HG03378 (cell line): ENCODE measurements around the gene GCK.

Source experiments
- ATAC-seq: cut with Tn5 transposase; IDR thresholded peaks from one replicate; pipeline ENCODE4 v1.9.1; 2021; ENCODE audit warnings: mild to moderate bottlenecking, moderate library complexity; ENCODE audit not compliant: unreplicated experiment

Gene GCK

DNA sequence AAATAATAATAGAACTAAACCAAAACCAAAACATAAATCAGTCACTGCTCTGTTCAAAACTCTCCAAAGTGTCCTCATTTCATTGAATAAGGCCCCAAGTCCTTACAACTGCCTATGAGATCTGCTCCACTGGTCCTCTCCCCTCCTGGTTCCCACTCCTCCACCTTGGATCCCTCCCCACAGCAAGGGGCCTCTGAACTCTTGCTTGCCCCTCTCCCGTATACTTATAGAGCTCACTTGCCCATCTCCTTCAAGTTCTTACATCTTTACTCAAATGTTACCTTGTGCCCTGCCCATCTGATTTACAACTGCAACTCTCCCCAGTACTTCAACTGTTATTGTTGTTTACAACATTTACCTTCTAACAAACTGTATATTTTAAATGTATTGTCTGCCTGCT, 66.7 kb downstream of the GCK start:
- ATAC-seq, result no peak

GRCh38 chr7:44121761-44122420, 67.3 kb downstream of the GCK start:
- no peak for ATAC-seq

- ATAC-seq, result no peak
These were observed 68.8 kb downstream of the GCK start for GRCh38 chr7:44120395-44120794.

DNA sequence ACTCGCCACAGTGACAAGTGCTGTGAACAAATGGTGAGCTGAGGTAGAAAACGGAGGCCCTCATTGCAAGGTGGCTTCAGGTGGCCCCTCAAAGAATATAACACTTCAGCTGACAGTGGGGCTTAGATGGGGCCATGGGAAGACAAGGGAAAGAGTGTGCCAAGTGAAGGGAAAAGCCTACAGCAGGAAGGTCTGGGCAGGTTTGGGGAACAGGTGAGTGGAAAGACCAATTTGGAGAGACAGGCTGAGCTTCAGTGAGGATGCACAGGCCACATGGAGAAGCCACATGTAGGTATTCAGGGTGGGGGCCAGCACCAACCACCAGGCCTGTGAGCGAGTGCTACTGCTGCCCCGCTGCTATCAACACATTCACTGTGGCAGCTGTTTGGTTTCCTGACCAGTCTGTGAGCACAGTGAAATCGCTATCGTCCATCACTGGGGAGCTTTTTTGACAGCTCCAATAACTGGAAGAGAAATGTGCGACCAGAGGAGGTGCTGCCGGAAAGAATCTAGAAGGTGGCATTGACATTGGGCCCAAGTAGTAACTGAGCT, 69.3 kb downstream of the GCK start:
- ATAC-seq, result no peak

DNA sequence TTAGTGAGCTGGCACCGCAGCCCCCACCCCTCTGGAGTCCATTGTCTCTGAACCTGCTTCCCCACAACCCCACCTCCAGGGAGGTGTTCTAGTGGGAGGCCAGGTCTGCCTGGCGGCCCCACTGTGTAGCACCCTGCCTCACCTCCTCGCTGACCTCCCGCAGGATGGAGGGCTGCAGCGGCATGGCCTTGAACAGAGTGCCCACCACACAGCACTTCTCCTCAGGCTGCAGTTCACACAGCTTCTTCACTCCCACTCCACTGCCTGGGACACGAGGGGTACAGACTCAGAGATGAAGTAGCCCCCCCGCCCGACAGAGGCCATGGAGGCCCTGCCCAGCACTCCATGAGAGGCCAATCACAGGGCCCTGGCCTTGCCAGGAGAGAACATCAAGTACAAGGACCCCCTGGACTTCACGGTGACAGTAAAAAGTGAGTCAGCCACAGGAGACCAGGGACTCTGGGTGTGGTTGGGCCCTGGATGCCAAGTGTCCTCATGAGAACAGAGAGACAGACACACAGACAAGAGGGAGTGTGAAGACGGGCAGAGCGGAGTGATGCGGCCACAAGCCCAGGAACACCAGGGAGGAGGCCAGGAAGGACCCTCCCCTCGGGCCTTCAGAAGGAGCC, 71.3 kb downstream of the GCK start:
- ATAC-seq, result no peak

GRCh38 chr7:44116789-44117666, 72.2 kb downstream of the GCK start:
- no peak for ATAC-seq

- ATAC-seq, result no peak
These were observed 73.0 kb downstream of the GCK start for GRCh38 chr7:44116087-44116788.

GRCh38 chr7:44114586-44115310, 74.5 kb downstream of the GCK start:
- no peak for ATAC-seq

DNA sequence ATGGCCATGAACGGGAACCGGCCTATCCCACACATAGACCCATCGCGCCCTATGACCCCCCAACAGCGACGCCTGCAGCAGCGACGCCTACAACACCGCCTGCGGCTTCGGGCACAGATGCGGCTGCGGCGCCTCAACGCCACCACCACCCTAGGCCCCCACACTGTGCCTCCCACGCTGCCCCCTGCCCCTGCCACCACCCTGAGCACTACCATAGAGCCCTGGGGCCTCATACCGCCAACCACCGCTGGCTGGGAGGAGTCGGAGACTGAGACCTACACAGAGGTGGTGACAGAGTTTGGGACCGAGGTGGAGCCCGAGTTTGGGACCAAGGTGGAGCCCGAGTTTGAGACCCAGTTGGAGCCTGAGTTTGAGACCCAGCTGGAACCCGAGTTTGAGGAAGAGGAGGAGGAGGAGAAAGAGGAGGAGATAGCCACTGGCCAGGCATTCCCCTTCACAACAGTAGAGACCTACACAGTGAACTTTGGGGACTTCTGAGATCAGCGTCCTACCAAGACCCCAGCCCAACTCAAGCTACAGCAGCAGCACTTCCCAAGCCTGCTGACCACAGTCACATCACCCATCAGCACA, 75.4 kb downstream of the GCK start:
- ATAC-seq, result no peak

- ATAC-seq, result no peak
These were observed 76.1 kb downstream of the GCK start for GRCh38 chr7:44112997-44113763.

- no peak for ATAC-seq
These were observed 76.8 kb downstream of the GCK start for GRCh38 chr7:44112231-44112996.

DNA sequence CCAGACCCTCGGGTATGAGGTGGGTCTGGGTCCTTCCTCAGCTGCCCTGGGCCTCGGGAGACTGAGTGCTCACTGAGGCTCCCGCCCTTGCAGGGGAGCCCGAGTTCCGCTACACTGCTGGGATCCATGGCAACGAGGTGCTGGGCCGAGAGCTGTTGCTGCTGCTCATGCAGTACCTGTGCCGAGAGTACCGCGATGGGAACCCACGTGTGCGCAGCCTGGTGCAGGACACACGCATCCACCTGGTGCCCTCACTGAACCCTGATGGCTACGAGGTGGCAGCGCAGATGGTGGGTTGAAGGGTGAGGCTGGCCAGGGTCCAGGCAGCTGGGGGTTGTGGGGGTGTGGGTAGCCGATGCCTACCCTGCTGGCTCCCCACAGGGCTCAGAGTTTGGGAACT, 77.5 kb downstream of the GCK start:
- ATAC-seq, result no peak

- ATAC-seq, result no peak
These were observed 78.3 kb downstream of the GCK start for GRCh38 chr7:44110719-44111635.

DNA sequence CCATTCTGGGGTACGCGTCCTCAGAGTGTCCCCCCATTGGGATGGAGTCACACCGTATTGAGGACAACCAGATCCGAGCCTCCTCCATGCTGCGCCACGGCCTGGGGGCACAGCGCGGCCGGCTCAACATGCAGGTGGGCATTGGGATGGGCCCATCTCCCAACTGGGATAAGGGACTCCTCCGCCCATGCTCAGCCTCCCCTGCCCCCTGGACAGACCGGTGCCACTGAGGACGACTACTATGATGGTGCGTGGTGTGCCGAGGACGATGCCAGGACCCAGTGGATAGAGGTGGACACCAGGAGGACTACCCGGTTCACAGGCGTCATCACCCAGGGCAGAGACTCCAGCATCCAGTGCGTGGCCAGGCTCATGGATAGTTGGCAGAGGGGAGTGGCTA, 79.2 kb downstream of the GCK start:
- ATAC-seq, result no peak

DNA sequence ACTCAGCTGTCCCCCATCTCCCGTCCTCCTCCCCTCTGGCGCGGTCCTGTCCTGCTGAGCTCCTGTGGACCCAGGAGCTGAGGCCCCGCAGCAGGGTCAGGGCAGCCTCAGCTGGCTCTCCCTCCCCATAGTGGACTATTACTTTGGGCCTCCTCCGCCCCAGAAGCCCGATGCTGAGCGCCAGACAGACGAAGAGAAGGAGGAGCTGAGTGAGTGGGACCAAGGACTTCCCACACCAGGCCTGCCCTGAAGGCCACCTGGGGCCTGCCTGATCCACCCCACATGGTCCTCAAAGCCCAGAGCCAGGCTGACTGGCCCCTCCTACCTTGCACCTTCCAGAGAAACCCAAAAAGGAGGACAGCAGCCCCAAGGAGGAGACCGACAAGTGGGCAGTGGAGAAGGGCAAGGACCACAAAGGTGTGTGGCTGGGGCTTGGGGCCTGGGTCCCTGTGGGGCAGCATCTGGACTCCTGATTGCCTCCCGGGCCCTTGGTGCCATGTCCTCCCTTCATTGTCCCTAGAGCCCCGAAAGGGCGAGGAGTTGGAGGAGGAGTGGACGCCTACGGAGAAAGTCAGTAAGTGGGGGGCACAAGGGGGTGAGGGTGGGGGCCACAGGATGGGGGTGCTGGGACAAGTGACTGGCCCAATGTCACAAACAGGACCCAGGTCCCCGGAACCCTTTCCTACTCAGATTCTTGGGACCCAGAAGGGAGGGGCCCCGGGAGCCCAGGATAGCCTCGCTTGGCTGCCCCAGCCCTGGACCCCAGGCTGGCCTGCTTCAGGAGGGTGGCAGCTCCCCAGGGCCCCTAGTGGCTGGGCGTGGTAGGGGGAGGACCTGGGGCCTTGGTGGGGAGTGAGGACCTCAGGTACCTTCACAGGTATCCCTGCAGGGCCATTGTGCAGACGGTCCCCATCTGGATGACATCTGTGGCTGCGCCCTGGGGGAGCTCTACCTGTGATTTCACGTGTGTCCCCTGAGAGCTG, 80.2 kb downstream of the GCK start:
- no peak for ATAC-seq
